Measurements from ENCODE around the gene RPTOR.
"Not testable (repeated sequence)": the region's sequence is repeated elsewhere in the genome, so short reads cannot be mapped to it uniquely, and the experiment has no call there.

RPTOR gene

DNA sequence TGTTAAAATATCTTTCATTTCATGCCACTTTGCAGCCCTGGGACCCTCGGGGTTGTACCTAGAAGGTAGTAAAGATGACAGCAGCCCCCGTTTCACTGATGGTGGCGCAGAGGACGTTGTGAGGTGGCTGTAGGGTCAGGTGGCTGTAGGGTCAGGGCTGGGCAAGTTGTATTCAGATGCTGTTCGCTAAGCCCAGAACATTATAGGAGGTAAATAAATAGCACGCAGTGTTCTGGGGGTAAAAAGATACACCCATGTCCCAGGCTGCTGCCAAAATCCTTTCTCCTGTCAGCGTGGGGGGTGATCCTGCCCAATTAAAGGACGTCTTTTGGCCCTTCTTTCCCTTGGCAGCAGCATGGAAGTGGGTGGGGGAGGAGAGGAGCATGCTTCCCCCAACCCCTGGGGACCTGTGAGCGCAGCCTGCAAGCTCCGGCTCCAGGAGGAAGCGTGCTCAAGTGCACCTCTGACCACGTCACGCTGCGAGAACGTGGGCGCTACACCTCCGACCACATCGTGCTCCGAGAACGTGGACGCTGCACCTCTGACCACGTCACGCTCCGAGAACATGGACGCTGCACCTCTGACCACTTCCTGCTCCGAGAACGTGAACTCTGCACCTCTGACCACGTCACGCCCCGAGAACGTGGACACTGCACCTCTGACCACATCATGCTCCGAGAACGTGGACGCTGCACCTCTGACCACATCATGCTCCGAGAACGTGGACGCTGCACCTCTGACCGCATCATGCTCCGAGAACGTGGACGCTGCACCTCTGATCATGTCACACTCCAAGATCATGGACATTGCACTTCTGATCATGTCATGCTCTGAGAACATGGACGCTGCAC is 182.1 kb downstream of the RPTOR start:
- DNase-seq, result no peak

DNA sequence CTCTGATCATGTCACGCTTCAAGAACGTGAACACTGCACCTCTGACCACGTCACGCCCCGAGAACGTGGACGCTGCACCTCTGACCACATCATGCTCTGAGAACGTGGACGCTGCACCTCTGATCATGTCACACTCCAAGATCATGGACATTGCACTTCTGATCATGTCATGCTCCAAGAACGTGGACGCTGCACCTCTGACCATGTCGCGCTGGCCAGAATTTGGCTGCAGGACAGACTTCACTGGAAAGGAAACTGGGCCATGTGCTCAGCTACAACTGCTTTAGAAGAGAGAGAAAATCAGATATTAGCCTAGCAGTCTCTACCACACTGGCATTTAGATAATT is 182.7 kb downstream of the RPTOR start:
- no peak for DNase-seq

DNA sequence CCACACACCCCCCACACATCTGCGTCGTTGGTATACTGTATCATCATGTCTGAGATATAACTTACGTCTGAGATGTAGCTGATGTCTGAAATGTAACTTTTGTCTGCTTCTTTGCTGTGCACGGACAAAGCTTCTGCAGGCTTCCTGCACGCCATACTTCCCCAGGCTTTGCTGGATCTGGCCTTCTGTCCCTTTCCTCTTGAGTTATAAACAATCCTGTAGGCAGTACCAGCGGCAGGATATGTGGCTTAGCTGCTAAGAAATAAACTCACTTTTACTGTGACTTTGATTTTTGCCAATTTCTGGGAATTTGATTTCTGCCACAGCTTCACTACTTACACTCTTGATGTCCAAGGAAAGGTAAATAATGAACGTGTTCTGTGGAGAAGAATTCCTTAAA is 184.4 kb downstream of the RPTOR start:
- DNase-seq, result no peak

DNA sequence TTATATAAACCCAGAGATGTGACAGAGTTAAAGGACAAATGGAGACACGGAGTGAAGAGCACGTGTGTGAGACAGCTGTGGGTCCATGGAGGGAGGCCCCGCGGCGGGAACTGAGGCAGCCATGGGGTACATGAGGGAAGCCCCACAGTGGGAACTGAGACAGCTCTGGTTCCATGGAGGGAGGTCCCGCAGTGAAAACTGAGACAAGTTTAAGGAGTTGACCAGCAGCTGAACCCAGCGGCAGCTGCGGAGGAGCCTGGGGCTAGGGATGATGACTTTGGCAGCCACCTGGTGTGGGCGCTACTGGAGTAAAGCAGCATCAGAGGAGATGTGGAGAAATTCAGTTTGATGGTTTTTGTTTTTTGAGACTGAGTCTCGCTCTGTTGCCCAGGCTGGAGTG is 185.1 kb downstream of the RPTOR start:
- no peak for DNase-seq

DNA sequence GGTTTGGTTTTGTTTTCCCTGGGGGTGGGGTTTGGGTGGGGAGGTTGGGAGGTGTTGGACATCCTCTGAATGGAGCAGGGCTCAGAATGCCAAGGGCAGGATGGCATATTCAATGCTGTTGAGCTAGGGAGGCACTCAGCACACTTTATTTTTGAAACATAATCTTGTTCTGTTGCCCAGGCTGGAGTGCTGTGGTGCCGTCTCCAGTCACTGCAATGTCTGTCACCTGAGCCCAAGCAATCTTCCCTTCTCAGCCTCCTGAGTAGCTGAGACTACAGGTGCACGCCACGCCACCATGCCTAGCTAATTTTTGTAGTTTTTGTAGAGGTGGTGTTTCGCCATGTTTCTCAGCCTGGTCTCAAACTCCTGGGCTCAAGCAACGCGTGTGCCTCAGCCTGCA is 186.1 kb downstream of the RPTOR start:
- DNase-seq, result no peak

DNA sequence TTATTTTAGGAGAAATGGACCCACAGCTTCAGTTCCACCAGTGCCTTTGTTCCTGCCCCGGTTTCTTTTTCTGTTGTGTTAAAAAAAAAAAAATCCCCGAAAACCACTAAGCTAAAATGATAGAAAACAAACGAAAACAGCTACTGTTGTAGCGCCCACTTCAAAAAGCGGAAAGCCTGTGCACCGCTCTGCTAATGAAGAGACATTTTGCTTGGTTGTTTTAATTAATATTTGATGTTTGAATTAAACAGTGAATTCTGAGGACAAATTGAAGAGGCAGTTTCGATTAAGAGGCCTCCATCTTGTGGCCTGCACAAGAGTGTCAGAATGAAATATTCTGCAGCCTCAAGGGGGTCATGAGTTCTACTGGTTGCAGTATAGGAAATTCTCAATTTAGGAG is 186.7 kb downstream of the RPTOR start:
- no peak for DNase-seq

DNA sequence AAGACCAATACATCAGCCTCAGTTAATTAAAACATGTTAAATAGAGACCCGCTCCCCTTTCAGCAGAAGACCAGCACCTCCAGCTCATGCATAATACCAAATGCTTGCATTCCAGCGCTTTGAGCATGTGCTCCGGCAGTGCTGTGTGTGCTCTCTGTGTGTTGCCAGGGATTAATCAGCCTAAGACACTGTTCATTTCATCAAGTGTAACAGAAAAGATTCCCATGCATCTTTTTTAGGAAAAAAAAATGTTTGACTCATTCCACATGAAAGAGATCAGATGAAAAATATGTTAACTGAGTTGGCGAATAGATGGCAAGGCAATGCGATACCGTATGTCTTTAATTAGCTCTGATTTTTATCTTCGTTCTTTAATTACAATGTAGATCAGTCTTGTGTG is 187.6 kb downstream of the RPTOR start:
- no peak for DNase-seq

DNA sequence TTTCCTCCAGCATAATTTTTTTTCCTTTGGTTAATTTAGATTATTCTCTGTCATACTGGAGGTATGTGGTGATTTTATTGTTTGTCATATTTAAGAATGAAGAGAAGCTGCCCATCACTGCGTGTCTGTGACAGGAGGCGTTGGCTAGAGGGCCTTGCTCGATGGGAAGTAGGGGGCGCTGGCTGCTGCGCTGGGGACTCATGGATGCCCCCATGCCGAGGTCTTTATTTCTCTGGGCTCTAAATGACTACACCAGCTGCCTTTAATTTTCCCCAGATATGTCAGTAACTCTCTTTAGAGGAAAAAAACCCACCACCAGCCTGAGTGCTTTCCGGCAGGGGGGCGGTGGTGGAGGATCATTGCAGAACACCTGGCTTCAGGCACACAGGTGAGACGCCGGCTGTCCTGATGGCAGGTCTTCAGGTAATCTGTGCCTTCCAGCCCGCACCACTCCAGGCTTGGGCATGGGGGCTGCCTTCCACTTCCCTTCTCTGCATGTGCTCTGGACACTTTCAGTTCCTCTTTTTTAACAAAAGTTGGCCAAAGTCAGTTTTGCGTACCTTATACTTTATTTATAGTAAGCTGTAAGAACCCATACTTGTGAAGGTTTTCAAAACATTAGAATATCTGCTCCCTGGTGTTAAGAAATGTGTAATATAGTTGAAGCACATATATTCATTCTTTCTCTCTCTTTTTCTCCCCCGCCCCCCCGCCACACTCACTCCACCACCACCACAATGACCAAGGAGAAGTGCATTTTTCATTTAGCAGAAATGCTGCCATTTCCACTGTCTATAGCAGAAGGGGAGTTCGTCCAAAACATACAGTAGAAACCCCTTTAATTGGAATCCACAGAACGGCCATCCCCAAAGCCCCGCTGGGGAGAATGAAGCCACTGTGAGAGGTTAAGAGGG is 192.7 kb downstream of the RPTOR start:
- DNase-seq, result no peak

DNA sequence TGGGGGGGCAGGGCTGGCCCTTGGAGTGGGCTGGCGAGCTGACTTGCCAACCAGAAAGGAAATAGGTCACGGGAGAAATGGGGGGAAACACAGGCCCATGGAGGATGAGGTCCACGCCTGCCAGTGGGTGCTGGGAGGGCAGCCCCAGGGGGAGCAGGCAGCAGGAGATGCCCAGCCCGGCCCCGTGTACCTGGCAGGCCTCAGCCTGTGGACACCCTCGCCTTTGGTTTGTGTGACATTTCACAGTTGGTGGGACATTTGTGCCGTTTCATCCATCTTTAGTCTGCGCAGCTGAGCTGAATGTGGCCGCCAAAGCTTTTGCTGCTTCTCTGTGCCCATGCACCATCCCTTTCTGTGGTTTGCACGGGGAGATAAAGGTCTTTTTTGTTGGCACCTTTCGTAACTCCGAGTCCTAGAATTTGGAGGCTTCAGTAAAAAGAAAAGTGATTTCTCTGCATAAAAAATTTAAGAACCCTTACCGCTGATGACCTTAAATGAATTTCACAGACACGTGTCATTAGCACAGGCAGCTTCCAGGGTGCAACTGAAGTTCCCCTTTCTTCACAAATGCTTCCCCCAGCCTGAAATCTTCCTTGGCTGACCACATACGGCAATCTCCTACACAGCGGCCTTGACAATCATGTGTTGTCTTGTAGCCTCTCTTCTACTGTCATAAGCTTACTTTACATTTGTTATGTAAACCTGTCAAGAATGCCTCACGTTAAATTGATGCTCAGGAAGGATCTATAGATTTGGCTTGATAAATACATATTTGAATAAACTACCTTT is 193.6 kb downstream of the RPTOR start:
- DNase-seq, result no peak

DNA sequence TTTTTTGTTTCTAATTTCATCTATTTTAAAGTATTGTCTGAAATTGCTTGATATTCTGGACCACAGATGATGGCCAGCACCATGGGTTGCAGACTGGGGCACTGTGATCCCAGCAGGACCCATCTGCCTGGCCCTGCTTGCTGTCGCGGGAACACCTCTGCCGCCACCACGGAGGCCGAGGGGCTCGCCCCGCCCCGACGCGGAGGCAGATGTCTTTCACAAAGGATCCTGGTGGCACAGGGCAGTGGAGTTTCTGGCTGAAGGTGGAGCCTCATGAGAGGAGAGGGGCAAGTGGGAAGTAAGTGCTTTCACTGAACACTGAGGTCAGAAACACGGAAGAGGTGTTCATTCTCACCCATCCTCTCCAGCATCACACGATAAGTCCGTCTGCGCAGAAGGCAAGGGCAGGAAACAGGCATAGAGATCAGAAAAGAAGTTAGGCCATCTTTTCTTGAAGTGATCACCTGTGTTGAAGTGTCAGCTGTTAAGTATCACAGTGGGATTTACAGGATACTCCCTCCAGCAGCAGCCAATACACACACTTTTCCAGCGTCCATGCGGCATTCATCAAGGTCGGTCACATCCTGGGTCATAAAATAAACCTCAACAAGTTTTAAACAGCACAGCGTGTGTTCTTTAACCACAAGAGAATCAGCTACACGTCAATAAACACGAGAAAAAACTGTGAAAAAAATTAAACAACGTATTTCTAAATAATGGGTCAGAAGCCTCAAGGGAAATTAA is 194.5 kb downstream of the RPTOR start:
- DNase-seq, result peak; percentile 3

DNA sequence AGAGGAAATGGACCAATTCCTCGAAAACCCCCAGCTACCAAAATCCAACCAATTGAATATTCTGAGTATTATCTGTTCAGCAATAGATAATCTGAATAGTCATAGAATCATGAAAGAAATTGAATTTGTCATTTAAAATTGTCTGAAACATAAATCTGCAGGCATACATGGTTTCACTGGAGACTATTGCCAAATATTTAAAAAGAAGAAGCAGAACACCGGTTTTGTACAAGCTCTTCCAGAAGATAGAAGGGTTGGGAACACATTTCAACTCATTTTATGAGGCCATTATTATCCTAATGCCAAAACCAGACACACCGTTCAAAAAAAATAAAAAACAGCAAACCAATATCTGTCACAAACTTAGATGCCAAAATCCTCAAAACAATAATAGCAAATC is 195.5 kb downstream of the RPTOR start:
- DNase-seq, result no peak

DNA sequence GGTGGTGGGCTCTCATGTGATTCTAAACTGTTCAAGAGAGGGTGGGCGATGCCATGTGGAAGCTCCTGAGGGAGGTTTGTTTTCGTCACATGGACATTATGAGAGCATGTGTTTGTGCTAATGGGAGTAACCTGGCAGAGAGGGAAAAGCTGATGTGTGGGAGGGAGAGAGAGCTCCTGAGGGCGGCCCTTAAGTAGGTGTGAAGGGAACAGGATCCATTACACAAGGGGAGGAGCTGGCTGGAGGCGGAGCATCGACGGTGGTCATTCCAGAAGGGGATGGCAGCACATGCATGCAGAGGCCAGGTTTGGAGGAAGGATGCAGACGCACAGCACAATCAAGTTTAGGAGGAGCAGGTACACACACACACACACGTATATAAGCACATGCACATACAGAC is 197.5 kb downstream of the RPTOR start:
- DNase-seq, result no peak

DNA sequence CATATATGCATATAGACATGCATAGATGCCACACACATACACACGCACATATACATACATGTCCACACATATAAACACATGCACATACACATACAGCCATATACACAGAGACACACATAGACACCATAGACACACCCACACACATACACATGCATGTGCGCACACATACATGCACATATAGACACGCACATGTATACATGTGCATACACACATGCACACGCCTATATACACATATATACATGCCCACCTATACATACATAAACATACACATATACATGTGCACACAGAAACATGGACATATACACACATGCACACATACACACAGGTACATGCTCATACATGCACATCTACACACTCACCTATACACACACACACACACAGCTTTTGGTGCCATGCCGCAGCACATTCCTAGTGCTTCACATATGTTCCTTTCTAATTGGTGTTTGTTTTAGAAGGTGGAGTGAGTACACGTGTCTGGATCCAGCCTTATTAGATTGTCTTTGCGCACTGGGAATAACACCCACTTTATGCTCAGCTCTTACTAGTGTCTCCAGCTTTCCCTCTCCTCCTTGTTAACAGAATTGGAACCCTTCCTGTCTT is 198.0 kb downstream of the RPTOR start:
- DNase-seq, result no peak

DNA sequence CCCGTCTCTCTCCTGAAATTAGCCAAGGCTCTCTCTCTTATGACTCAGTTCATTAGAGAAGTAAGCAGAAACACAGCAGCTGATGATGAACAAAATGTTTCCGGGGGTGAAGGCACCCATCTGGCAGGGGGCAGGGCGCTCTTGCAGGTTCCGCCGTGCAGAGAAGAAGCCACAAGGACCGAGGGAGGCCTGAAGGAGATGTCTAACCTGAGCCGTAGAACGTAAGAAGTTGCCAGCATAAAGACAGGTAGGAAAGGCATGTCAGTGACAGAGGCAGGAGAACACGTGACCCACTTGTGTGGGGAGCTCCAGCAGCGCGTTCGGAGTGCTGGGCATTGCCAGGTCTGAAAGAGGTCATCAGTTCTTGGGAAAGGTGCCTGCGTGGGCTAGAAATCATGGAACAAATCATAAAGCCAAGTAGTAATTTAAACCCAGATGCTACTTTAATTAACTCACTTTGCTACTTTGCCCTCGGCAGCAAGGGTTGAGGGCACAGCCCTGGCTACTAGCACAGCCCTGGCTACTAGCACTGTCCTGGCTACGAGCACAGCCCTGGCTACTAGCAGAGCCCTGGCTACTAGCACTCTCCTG is 198.6 kb downstream of the RPTOR start:
- peak; percentile 22 for DNase-seq

DNA sequence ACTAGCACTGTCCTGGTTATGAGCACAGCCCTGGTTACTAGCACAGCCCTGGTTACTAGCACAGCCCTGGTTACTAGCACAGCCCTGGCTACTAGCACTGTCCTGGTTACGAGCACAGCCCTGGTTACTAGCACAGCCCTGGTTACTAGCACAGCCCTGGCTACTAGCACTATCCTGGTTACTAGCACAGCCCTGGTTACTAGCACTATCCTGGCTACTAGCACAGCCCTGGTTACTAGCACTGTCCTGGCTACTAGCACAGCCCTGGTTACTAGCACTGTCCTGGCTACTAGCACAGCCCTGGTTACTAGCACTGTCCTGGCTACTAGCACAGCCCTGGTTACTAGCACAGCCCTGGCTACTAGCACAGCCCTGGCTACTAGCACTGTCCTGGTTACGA is 199.3 kb downstream of the RPTOR start:
- not testable (repeated sequence) for DNase-seq

DNA sequence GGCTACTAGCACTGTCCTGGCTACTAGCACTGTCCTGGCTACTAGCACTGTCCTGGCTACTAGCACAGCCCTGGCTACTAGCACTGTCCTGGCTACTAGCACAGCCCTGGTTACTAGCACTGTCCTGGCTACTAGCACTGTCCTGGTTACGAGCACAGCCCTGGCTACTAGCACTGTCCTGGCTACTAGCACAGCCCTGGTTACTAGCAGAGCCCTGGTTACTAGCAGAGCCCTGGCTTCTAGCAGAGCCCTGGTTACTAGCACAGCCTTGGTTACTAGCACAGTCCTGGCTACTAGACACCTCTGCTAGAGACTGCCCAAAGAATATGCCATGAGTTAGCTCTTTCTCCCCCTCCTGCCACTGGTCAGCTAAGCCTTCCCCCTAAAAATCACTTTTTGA is 200.1 kb downstream of the RPTOR start:
- DNase-seq, result not testable (repeated sequence)

DNA sequence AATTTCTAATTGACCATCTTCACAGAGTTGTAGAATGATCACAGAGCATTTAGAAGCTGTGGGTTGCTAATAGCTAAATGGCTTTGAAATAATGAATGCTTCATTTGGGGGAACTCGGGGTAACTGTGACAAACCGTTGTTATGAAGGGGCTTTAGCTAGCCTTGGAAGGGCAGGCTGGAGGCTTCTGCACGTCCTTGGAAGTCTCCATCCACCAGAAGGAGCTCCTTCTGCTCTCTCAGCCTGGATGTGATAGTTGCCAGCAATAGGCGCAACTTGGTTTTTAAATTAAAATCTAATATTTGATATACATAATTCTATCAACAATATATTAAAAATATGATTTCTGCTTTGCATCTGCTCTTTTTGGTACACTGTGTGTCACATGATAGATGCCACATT is 200.5 kb downstream of the RPTOR start:
- DNase-seq, result no peak

DNA sequence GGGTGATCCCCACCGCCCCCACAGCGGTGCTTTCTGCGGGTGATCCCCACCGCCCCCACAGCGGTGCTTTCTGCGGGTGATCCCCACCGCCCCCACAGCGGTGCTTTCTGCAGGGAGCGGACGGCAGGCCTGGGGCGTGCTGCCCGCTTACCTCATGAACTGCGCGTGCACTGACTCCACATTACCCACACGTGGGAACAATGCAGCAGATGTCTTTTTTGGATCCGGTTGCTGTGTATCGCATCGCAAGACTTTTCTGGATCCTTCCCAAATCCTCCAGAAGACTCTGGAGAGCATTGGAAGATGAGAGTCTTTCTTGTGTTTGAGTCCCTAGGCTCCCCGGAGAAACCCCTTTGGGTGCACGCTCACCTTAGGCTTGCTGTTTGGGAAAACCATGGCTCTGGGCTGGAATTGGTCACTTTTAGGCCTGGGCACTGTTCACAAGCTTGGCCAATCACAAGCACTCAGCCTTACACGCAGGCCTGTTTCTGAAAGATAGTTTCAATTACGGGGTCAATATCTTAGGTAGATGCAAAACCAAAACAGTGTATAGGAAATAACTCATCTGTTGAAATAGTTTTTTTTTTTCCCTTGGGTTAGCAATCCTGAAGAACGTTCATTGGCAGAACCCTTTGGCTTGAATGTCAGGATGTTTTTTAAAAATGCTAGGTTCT is 201.8 kb downstream of the RPTOR start:
- DNase-seq, result no peak

DNA sequence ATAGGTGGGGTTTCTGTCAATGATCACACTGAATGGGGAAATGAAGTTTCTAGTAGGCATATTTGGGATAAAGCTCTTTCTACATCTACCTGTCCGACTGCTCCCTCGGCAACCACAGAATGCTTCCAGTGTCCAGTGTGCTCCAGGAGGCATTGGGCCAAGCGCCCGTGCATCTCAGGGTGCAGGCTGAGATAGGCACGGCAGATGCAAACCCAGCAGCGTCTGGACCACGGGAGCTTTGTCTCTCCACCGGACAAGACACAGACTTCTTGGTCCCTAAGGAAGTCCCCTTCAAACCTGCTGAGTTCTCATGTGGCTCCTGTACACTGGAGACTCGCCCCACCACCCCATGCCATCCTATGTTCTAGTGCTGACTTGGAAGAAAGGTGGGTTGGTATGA is 202.8 kb downstream of the RPTOR start:
- DNase-seq, result no peak

DNA sequence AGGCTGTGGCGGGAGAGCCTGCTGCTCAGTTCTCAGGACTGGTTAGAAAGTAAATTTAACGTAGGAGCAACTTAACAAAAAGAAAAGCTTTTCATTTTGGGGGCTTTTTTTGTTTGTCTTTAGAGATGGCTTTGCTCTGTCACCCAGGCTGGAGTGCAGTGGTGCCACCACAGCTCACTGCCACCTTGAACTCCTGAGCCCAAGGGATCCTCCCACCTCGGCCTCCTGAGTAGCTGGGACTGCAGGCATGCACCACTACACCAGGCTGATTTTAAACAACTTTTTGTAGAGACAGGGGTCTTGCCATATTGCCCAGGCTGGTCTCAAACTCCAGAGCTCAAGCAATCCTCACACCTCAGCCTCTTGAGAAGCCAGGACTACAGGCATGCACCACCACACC is 205.0 kb downstream of the RPTOR start:
- DNase-seq, result no peak

DNA sequence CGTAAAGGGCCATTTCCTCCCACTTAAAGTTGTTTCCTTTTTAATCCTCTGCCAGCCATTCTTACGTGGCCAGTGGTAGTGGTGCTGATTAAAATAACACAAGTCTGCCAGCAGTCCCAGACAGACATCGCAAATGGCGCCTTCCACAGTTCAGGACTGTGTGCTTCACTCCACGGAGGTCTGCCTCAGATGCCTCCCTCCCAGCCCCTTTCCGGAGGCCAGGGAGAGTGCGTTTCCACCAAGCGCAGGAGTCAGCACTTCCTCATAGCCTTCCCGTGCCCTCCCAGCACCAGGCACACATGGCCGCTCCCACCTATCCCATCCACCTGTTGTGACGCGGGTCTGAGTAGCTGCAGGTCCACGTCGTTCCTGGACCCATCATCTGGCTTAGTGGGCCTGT is 205.6 kb downstream of the RPTOR start:
- no peak for DNase-seq
